ENCODE measurements around the gene SNRNP200.
A peak's percentile ranks its signal among the peaks of the same experiment; 100 is the strongest.

Gene SNRNP200

GRCh38 chr2:96252526-96252925 is 52.8 kb downstream of the SNRNP200 start:
- no peak overlapping the region for H3K4me3 ChIP-seq (ENCODE audit: severe bottlenecking)
- H3K36me3 ChIP-seq (ENCODE audit: low read depth), result peaks cover 32% of the 10 kb centered on the region
- H3K27me3 ChIP-seq (ENCODE audit: insufficient read depth, poor library complexity, severe bottlenecking), result no peaks in the 10 kb centered on the region
- ATAC-seq (ENCODE audit: low read depth), result no peak
- no peaks in the 10 kb centered on the region for H3K4me1 ChIP-seq (ENCODE audit: insufficient read depth, poor library complexity, severe bottlenecking)
- DNase-seq (ENCODE audit: low spot score), result no peak
- no peaks in the 10 kb centered on the region for H3K9me3 ChIP-seq (ENCODE audit: severe bottlenecking)
- no peak overlapping the region for H3K27ac ChIP-seq (ENCODE audit: poor library complexity, severe bottlenecking)
- TF ChIP-seq CTCF (IDR thresholded peaks at IDR 0.05; ENCODE audit: poor library complexity, severe bottlenecking), result no peak

- DNase-seq (ENCODE audit: low spot score) (no peak), ATAC-seq (ENCODE audit: low read depth) (0 out of 3 replicates have a peak, but pooled peaks have one; percentile 24)
- no peak overlapping the region for H3K27ac ChIP-seq (ENCODE audit: poor library complexity, severe bottlenecking)
Observed at GRCh38 chr2:96251721-96252292, 53.5 kb downstream of the SNRNP200 start.

GRCh38 chr2:96250188-96250587 is 55.2 kb downstream of the SNRNP200 start:
- DNase-seq (ENCODE audit: low spot score) (no peak), ATAC-seq (ENCODE audit: low read depth) (no peak)
- H3K9me3 ChIP-seq (ENCODE audit: severe bottlenecking), result no peaks in the 10 kb centered on the region
- H3K27ac ChIP-seq (ENCODE audit: poor library complexity, severe bottlenecking), result no peak overlapping the region
- no peaks in the 10 kb centered on the region for H3K27me3 ChIP-seq (ENCODE audit: insufficient read depth, poor library complexity, severe bottlenecking)
- peaks cover 17% of the 10 kb centered on the region for H3K36me3 ChIP-seq (ENCODE audit: low read depth)
- no peak overlapping the region for H3K4me3 ChIP-seq (ENCODE audit: severe bottlenecking)
- TF ChIP-seq CTCF (IDR thresholded peaks at IDR 0.05; ENCODE audit: poor library complexity, severe bottlenecking), result no peak
- H3K4me1 ChIP-seq (ENCODE audit: insufficient read depth, poor library complexity, severe bottlenecking), result no peaks in the 10 kb centered on the region

More at GRCh38 chr2:96251721-96252292, 53.5 kb downstream of the SNRNP200 start:
- Histone ChIP-seq H3K9me3 (ENCODE audit: severe bottlenecking) (no peaks in the 10 kb centered on the region), H3K36me3 (ENCODE audit: low read depth) (peaks cover 31% of the 10 kb centered on the region), H3K4me1 (ENCODE audit: insufficient read depth, poor library complexity, severe bottlenecking) (no peaks in the 10 kb centered on the region), H3K27me3 (ENCODE audit: insufficient read depth, poor library complexity, severe bottlenecking) (no peaks in the 10 kb centered on the region), H3K4me3 (ENCODE audit: severe bottlenecking) (no peak overlapping the region)
- TF ChIP-seq CTCF (IDR thresholded peaks at IDR 0.05; ENCODE audit: poor library complexity, severe bottlenecking), result no peak

GRCh38 chr2:96249654-96250053 is 55.7 kb downstream of the SNRNP200 start:
- peaks cover 15% of the 10 kb centered on the region for H3K36me3 ChIP-seq (ENCODE audit: low read depth)
- H3K27me3 ChIP-seq (ENCODE audit: insufficient read depth, poor library complexity, severe bottlenecking), result no peaks in the 10 kb centered on the region
- H3K9me3 ChIP-seq (ENCODE audit: severe bottlenecking), result no peaks in the 10 kb centered on the region
- H3K4me3 ChIP-seq (ENCODE audit: severe bottlenecking), result no peak overlapping the region
- DNase-seq (ENCODE audit: low spot score) (no peak), ATAC-seq (ENCODE audit: low read depth) (no peak)
- TF ChIP-seq CTCF (IDR thresholded peaks at IDR 0.05; ENCODE audit: poor library complexity, severe bottlenecking), result no peak
- H3K27ac ChIP-seq (ENCODE audit: poor library complexity, severe bottlenecking), result no peak overlapping the region
- no peaks in the 10 kb centered on the region for H3K4me1 ChIP-seq (ENCODE audit: insufficient read depth, poor library complexity, severe bottlenecking)

GRCh38 chr2:96248624-96249023 is 56.7 kb downstream of the SNRNP200 start:
- ATAC-seq (ENCODE audit: low read depth) (no peak), DNase-seq (ENCODE audit: low spot score) (no peak)
- Histone ChIP-seq H3K27ac (ENCODE audit: poor library complexity, severe bottlenecking) (no peak overlapping the region), H3K27me3 (ENCODE audit: insufficient read depth, poor library complexity, severe bottlenecking) (no peaks in the 10 kb centered on the region), H3K9me3 (ENCODE audit: severe bottlenecking) (no peaks in the 10 kb centered on the region), H3K4me1 (ENCODE audit: insufficient read depth, poor library complexity, severe bottlenecking) (no peaks in the 10 kb centered on the region), H3K4me3 (ENCODE audit: severe bottlenecking) (no peak overlapping the region), H3K36me3 (ENCODE audit: low read depth) (peaks cover 12% of the 10 kb centered on the region)
- no peak for TF ChIP-seq CTCF (IDR thresholded peaks at IDR 0.05; ENCODE audit: poor library complexity, severe bottlenecking)
